Measurements from ENCODE around the gene LEMD3. TPM values are rescaled to one million over a fixed set of nuclear protein-coding genes. Genes with fewer than 3 reads are reported as not detected.

The LEMD3 gene
- total and polyA plus RNA-seq, 2 experiments from 2014 or later = 15.4 to 56.7 TPM

DNA sequence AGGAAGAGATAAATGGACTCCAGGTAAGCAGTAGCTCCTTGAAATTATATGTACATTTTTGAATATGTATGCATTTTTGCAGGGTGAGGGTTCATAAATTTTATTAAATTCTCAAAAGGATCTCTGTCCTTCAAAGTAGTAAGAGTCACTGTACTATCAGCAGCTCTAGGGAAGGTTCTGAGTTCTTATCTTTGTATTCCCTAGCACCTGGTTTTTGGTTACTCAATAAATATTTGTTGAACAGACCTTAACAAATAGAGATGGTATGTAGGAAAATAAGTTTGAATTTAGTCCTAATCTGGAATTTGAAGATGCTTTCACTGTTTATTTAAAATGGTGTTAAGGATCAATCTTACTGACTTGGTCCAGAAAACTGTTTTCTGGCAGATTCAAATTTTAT lies 18.3 kb downstream of the LEMD3 start (continued):
- TF ChIP-seq, protein P1, sequence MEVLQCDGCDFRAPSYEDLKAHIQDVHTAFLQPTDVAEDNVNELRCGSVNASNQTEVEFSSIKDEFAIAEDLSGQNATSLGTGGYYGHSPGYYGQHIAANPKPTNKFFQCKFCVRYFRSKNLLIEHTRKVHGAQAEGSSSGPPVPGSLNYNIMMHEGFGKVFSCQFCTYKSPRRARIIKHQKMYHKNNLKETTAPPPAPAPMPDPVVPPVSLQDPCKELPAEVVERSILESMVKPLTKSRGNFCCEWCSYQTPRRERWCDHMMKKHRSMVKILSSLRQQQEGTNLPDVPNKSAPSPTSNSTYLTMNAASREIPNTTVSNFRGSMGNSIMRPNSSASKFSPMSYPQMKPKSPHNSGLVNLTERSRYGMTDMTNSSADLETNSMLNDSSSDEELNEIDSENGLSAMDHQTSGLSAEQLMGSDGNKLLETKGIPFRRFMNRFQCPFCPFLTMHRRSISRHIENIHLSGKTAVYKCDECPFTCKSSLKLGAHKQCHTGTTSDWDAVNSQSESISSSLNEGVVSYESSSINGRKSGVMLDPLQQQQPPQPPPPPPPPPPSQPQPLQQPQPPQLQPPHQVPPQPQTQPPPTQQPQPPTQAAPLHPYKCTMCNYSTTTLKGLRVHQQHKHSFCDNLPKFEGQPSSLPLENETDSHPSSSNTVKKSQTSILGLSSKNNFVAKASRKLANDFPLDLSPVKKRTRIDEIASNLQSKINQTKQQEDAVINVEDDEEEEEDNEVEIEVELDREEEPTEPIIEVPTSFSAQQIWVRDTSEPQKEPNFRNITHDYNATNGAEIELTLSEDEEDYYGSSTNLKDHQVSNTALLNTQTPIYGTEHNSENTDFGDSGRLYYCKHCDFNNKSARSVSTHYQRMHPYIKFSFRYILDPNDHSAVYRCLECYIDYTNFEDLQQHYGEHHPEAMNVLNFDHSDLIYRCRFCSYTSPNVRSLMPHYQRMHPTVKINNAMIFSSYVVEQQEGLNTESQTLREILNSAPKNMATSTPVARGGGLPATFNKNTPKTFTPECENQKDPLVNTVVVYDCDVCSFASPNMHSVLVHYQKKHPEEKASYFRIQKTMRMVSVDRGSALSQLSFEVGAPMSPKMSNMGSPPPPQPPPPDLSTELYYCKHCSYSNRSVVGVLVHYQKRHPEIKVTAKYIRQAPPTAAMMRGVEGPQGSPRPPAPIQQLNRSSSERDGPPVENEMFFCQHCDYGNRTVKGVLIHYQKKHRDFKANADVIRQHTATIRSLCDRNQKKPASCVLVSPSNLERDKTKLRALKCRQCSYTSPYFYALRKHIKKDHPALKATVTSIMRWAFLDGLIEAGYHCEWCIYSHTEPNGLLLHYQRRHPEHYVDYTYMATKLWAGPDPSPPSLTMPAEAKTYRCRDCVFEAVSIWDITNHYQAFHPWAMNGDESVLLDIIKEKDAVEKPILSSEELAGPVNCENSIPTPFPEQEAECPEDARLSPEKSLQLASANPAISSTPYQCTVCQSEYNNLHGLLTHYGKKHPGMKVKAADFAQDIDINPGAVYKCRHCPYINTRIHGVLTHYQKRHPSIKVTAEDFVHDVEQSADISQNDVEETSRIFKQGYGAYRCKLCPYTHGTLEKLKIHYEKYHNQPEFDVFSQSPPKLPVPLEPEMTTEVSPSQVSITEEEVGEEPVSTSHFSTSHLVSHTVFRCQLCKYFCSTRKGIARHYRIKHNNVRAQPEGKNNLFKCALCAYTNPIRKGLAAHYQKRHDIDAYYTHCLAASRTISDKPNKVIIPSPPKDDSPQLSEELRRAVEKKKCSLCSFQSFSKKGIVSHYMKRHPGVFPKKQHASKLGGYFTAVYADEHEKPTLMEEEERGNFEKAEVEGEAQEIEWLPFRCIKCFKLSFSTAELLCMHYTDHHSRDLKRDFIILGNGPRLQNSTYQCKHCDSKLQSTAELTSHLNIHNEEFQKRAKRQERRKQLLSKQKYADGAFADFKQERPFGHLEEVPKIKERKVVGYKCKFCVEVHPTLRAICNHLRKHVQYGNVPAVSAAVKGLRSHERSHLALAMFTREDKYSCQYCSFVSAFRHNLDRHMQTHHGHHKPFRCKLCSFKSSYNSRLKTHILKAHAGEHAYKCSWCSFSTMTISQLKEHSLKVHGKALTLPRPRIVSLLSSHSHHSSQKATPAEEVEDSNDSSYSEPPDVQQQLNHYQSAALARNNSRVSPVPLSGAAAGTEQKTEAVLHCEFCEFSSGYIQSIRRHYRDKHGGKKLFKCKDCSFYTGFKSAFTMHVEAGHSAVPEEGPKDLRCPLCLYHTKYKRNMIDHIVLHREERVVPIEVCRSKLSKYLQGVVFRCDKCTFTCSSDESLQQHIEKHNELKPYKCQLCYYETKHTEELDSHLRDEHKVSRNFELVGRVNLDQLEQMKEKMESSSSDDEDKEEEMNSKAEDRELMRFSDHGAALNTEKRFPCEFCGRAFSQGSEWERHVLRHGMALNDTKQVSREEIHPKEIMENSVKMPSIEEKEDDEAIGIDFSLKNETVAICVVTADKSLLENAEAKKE (CRISPR knock-in tag; IDR thresholded peaks at IDR 0.05) = no peak
- TF ChIP-seq NANOG (IDR thresholded peaks at IDR 0.05; ENCODE audit: borderline replicate concordance) (no peak), ZNF114 (CRISPR knock-in tag; IDR thresholded peaks at IDR 0.05) (no peak), EZH2 (IDR thresholded peaks at IDR 0.05; ENCODE audit: low read depth, unreplicated experiment) (no peak)

DNA sequence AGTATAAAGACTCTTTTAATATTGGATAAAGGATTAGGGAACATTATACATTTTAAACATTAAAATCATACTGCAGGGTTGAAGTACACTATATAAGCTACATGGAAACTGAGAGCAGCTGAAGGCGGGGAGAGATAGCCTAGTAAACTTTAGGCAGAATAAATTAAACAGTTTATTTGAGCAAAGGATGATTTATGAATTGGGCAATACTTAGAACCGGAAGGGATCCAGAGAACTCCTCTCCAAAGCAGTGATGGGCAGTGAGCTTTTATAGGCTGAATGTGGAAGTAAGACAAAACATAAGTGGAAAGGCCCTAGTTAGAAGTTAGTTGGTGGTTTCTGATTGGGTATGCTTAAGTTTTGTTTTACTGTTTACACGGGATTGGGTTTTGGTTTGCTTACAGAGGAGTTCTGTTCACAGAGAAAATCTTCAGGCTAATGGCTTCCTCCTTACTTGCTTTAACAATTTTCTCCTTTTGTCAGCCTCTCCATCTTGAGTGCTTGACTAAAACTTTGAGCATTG lies 18.9 kb downstream of the LEMD3 start:
- Histone ChIP-seq H3K36me3 (ENCODE audit: insufficient read depth) (no peaks in the 10 kb centered on the region), H3K4me1 (ENCODE audit: insufficient read depth) (peaks cover 10% of the 10 kb centered on the region), H2AFZ (no peak overlapping the region), H3K9me2 (ENCODE audit: insufficient read depth) (no peaks in the 10 kb centered on the region), H3K4me2 (no peak overlapping the region), H3K4me3 (no peak overlapping the region), H3K79me2 (replicated peaks; ENCODE audit: insufficient read depth) (peaks cover 100% of the 10 kb centered on the region), H3F3A (replicated peaks; ENCODE audit: low read depth) (no peaks in the 10 kb centered on the region), H3K27ac (ENCODE audit: low read depth) (no peak overlapping the region), H3K27me3 (ENCODE audit: insufficient read depth) (no peaks in the 10 kb centered on the region), H4K20me1 (replicated peaks; ENCODE audit: insufficient read depth) (peaks cover 39% of the 10 kb centered on the region)
- DNase-seq (ENCODE audit: low spot score) (no peak), ATAC-seq (no peak)
- Mint-ChIP-seq H3K9me3 (no peaks in the 10 kb centered on the region), H3K4me3 (no peak overlapping the region), H3K27me3 (ENCODE audit: insufficient read depth, low read depth, poor library complexity) (no peaks in the 10 kb centered on the region), H3K36me3 (ENCODE audit: low read depth) (no peaks in the 10 kb centered on the region), H3K4me1 (peaks cover 22% of the 10 kb centered on the region), H3K27ac (no peak overlapping the region)
- TF ChIP-seq, protein P1 (CRISPR knock-in tag; IDR thresholded peaks at IDR 0.05) = no peak
- TF ChIP-seq, protein P2, sequence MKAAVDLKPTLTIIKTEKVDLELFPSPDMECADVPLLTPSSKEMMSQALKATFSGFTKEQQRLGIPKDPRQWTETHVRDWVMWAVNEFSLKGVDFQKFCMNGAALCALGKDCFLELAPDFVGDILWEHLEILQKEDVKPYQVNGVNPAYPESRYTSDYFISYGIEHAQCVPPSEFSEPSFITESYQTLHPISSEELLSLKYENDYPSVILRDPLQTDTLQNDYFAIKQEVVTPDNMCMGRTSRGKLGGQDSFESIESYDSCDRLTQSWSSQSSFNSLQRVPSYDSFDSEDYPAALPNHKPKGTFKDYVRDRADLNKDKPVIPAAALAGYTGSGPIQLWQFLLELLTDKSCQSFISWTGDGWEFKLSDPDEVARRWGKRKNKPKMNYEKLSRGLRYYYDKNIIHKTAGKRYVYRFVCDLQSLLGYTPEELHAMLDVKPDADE (IDR thresholded peaks at IDR 0.05) = no peak
- no peak for TF ChIP-seq EZH2phosphoT487 (IDR thresholded peaks at IDR 0.05; ENCODE audit: unreplicated experiment)
- TF ChIP-seq CREB1 (CRISPR knock-in tag; IDR thresholded peaks at IDR 0.05; ENCODE audit: low read depth) = no peak
- no peak for TF ChIP-seq EZH2 (IDR thresholded peaks at IDR 0.05; ENCODE audit: low read depth, unreplicated experiment)
- TF ChIP-seq JUNB (IDR thresholded peaks at IDR 0.05; ENCODE audit: unreplicated experiment) = no peak
- no peak for TF ChIP-seq ZNF114 (CRISPR knock-in tag; IDR thresholded peaks at IDR 0.05)
- TF ChIP-seq NANOG (IDR thresholded peaks at IDR 0.05; ENCODE audit: borderline replicate concordance) = no peak
